Stimulated activated CD8-positive, alpha-beta memory T cell treated with anti-CD3 and anti-CD28 coated beads, Interleukin-7, amount 100 ng/mL, for 48 hours (primary cell): Measurements from ENCODE around the gene PPM1H.
"Not testable (repeated sequence)": the region's sequence is repeated elsewhere in the genome, so short reads cannot be mapped to it uniquely, and the experiment has no call there.

Experiments used
- DNase-seq, 2 donors: peaks; one replicate each; pipeline ENCODE4 v3.0.0-alpha.2; 2020; ENCODE audit warnings: low read depth in 1 of 2; ENCODE audit errors: extremely low read depth in 1 of 2

PPM1H gene

DNA sequence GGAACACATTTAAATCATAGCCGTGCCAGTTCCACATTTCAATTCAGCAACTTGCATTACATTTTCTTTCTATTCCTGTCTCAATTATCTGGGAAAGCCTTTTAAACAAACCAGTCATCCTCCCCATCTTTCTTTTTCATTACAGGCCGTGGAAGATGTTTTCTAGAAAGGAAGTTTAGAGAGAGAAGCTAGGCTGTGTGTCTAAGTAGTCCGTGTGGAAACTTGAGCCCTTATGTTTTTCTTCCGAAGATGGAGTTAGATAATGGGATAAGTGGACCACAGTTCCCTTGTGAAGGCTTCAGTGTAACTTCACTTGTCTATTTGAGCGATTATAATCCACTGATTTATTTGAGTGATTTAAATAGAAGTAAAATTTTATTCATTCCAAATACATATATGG is 12.4 kb upstream of the PPM1H start:
- DNase-seq, result no peak

DNA sequence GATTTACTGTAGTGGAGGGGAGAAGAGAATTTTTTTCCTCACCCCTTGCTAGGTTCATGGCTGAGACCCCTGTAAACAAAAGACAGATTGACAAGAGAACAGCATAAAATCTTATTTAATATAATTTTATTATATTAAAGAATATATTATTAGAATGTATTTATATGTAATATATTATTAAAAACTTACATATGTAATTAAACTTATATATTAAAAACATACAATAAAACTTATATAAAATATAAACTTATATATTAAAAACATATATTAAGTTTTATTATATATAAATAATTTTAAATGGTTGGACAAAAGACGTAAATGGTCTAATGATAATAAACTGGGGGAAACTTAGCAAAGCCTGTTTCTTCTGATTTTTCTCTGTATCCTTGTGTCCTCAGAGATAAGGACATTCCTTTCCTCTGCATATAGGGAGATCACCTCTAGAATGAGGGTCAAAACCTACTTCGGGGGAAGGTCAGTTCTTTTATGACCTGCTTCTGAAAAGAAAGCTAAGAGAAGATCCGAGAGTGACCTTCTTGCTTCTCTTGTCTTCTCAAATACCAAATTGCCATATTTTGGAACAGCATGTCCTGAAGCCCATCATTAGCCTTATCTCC is 8.9 kb upstream of the PPM1H start:
- DNase-seq, result no peak

DNA sequence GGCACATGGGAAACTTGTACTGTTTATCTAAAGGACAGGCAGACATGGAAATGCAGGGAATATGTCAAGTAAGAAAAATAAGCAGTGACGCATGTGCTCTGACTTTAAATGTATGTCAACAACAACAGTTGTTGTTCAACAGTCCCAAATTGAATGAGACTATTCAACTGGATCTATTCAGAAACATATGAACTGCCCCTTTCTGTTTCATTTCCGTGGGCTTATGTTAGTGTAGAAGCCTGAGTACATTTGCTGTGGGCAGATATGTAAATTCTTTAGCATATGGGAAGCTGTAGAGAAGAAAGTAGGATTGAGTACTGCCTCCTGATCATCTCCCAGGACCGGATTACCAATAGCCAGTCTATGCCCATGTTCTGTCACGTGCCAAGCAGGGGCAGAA is 7.4 kb upstream of the PPM1H start:
- DNase-seq, result not testable (repeated sequence)

DNA sequence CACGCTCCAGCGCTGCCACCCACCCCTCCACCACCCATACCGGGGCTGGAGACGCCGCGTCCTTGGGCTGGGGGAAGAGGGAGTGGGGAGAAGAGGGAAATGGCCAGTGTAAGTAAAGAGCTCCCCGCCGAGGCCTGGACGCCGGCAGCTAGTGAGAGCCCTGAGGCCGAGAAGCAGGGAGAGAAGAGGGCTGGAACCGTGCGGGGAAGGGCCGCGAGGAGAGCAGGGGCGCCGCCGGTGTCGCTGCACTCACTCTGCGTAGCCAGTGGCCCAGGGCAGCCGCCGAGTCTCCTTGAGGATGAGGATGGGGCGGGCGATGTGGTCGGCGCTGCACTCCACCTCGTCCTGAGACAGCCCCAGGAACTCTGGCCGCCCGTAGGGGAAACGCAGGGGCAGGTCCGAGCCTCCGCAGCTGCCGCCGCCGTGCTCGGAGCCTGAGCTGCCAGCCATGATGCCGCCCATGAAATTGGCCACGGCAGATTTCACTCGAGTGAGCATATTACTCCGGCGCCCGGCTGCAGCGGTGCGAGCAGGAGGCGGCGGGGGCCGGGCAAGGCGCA is 631 bp downstream of the PPM1H start:
- DNase-seq, result peak in 1 of 2 donors; percentile 0

DNA sequence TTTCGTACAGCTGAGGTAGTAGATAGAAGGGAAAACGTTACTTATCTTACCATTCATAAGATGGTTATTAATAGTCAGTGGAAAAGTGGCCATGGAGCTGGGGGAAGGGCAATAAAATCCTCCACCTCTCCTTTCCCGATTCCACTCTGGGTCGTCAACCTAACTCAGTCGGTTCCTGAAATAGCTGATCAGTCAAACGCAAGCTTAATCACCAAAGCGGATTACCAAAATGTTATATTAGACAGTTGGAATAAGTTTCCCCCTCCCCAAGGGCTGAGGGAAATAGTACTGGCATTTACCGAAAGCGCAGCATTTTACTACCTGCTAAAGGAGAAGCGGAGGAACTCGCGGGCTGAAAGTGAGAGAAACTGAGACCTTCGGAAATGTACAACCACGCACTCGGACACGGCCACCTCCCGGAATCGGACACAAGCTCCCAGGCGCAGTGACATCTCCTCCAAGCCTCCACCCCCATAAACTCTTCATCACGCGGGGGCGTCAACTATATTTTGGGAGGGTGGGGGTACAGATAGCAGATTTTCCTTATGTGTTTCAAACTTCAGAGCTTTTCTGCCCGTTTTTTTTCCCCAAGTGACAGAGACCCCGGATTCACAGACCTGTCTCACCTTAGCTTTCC is 1.2 kb downstream of the PPM1H start:
- DNase-seq, result no peak

DNA sequence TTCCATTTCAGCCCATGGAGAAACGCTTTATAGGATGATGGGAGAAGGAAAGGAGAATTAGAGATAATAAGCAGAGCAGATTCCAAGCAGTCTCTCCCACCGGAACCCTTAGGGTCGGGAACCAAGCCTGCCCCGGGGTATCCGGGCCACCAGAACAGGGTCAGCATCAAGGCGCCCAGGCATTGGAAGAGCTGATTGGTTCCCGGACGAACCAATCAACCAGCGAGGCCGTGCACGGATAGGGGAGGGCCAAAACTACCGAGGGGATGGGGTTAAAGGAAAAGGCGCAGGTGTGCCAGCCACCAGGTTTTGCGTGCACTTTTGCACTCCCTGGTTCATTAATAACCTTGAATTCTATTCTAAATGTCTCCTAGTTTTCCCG is 1.7 kb downstream of the PPM1H start:
- no peak for DNase-seq

DNA sequence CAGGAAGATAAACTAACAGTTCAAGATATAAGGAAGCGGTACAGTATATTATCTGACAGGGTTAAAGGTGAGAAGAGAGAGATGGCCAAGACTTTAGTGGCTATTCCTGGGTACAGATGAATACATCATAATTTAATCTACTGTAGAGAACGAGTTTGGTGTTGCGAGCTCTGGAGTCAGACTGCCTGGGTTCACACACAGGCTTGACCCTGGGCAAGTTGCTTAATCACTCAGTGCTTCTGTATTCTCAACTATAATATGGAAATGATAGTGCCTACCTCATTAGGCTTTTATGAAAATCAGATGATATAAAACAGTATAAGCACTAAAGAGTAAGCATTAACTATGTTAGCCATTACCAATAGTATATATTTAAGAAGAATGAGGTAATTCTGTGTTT is 3.5 kb downstream of the PPM1H start:
- DNase-seq, result no peak

DNA sequence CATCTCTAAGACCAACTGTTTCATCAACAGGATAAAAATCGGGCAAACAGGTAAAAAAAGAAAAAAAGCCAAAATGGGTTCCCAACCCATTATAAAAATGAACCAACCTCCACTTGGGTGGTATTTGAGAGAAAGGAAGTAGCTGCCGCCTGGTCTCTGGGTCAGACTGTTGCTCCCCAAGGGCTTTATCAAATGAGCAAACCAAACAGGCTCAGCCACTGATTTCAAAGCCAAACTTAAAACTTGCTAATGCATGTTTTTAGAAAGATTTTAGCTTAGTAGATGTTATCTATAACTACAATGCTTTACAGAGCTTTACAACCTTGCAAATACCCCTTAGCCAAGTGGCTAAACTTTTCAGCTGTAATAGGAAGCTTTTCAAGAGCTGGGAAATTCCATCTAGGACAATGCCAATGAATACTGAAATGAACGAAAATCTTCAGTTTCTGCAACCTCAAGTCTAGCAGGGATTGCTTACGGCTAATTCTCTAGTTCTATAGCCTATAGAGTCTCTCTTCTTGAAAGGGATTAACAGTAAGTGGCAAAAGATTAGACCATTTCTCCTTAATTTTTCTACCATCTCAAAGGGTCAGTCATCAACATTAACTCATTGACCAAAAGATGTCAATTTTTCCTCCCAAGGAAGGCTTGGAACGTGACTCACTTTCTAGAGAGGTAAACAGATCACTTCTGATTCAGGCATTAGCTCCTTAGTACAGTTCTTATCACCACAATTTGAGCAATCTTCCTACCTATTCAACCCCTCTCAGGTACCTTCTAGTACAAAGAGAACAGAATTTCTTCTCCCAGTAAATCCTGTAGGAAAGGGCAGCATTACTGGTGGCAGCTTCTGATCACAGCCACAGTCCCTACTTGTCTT is 4.2 kb downstream of the PPM1H start:
- DNase-seq, result no peak

DNA sequence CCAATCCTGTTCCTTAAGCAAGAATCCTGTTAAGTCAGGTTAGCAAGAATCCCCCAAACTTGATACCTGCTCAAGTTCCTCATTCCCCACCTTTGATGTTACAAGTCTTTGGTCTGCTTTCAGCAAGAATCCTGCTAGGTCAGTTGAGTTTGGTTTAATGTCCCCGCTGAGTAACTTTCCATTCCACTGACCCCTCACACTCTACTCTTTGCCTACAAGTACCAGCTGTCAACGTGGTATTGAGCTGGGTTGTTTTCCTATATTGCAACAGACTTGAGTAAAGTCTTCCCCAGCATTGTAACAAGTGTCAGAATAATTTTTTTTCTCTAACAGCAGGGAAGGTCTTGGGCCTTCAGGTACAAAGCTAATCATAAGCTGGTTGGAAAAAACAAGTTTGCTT is 6.3 kb downstream of the PPM1H start:
- DNase-seq, result no peak

DNA sequence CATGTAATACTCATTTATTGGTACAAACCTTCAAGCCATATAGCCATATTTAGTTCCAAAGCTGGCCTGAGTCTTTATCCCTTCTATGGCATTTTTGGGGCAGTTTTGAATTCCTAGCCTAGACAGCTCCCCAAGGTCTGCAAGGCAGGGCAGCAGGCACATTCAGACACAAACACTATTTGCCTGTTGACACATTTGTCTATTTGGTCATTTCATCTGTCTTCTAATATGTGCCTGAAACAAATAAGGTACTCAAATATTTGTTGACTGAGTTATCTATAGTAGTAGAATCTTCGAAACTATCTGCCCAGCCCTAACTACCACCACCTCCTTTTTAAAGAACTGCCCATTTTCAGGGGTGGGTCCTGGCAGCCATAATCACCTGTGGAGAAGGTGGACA is 9.3 kb downstream of the PPM1H start:
- no peak for DNase-seq

DNA sequence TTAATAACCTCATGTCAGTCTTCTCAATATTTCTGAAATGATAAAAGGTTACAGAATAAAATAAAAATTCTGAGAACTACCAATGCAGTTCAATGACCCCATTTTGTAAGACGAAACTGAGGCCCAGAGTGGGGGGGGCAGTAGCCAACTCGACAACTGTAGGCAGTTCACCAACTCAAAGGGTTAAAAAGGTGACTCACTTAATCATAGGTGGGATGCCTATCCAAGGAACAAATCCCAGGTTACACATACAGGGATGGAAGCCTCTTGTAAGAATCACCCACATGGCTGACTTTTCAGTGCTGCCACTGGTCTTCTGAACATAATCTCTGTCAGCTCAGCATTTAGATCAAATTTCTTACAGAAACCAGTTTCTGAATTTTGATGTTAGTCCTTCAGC is 10.9 kb downstream of the PPM1H start:
- no peak for DNase-seq

DNA sequence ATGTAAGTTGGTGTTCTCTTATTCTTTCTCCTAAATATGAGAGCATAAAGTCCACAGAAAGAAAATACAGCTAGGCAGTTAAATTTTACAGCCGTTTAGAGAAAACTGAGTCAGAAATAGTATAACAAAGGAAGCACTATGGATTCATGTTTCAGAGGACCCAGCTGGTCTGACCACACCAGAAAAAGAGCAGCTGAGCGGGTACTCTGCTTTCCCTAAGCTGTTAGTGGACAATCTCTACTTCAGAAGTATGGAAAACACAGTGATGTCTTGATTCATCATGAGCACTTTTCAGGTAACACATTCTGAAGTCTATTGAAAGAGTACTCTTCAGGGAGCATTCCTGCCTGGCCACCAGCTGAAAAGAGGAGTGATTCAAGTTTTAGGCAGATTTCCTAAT is 12.4 kb downstream of the PPM1H start:
- no peak for DNase-seq

DNA sequence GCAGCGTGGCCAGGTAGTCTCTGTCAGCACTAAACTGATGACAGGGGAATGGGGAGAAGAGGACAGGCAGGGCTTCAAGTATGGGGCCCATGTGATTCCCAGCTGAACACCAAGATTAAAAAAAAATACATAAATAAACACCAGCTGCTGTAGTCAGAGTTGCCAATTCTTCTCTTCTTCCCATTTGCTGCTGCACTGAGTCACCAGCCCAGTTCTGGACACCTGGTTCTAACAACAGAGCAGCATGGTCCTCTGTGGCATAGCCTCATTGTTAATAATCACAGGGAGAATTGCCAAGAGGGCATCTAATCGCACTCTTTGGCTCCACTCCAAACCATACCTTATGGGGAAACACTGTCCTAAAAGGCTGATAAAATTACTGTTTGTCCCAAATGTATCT is 15.1 kb downstream of the PPM1H start:
- DNase-seq, result no peak

DNA sequence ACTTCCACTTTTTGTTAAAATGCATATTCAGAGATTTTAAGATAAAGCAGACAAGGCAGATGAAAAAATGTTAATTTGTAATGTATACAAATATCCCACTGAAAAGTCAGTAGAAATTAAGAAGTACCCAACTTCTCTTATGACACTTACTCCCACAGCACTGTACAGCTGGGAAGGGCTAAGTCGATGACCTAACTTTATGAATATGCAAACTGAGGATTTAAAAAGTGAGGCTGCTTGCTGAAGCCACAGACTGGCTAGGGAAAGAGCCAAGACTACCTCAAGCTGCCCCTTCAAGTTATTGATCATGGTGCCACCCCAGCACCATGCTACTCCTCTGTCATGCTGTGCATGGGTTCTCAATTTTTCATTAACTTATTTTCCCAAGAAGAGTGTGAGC is 17.0 kb downstream of the PPM1H start:
- DNase-seq, result no peak

DNA sequence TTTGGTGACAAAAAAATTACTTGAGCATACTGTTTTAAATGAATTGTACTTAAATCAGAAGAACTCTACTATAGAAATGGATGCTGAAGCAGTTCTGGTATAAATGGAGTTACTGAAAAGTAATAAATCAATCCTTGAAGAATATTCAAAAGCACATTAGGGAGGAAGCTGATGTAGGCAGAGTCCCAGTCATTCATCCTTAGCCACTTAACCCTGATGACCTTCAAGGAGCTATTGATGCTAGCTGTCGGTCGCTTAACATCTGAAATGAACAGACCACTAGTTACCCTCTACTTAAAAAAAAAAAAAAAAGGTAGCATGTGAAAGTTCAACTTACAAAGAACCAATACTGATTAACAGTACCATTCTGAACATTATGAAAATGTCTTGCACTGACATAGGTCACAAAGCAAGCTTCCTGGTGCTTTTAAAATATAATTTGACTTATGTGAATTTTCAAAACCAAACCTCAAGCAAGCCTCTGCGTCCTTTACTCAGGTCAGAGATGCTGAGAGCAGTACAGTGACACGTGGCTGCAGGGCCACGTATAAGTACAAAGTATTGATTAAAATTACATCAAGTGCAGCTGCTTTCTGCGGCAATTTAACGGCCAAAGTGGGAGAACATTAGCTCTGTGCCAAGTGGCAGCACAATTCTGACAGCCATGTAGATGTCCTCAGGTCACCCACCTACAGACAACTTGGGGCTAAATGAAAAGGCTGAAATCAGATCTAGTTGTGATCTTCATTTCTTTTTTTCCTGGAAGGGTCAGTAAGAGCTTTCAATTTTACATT is 18.1 kb downstream of the PPM1H start:
- DNase-seq, result no peak

DNA sequence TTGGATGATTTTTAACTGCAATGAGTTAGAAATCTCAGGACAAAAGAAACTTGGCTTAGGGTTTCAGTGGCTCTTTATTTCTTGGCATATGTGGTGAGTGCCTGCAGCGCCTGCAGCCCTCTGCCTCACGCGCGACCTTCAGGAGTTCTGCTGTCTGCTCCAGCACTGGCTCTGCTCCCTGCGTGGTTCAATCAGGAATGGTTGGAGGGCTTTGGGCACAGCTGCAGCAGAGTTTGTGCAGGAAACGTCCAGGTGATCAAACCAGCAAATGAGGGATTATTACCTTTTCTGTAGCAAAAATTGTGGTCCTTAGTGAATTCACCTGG is 19.8 kb downstream of the PPM1H start:
- DNase-seq, result no peak

DNA sequence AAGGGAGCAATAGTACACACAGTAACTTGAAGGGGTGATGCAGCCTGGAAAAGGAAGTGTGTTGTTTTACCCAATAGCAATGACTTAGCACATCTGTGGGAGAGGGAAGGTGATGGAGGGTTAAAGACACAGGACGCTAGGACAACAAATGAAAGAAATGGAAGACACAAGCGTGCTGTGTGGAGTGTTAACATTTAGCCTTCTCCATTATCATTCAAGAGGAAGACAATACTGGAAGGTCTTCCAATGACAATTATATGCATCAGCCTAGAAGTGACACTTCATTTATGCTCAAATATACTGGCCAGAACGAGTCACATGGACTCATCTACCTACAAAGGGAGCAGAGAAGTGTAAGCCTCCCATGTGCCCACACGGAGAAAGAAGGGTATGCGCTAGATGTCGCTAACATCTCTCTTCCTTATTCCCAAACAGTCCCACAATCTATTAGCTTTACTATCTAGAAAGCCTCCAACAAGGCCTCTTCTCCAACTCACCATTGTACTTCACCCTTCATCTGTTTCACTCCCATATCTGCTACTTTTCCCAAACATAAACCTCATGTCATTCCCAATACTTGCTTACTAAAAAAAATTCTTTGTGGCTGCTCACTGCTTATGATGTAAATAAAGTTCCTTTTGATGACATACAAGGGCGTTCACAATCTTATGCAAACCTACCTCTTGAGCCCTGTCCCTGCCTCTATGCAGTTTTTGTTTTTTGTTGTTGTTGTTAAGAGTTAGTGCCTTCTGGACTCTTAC is 20.3 kb downstream of the PPM1H start:
- no peak for DNase-seq

DNA sequence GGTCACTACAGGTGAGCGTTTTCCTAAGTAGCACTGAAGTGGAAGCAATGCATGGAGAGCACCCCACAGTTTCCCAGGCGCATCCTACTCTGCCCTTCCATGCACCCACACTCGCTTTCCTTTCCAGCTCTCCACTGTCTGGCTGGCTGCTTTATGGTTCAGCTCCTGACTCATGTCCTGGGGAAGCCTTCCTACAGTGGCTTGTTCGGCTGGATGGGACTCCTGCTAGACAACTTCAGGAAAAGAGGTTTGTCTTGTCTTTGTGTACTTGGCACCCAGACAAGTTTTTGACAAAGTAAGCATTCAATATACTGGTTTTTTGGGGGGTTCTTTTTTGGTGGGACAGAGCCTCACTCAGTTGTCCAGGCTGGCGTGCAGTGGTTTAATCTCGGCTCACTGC is 21.6 kb downstream of the PPM1H start:
- no peak for DNase-seq

DNA sequence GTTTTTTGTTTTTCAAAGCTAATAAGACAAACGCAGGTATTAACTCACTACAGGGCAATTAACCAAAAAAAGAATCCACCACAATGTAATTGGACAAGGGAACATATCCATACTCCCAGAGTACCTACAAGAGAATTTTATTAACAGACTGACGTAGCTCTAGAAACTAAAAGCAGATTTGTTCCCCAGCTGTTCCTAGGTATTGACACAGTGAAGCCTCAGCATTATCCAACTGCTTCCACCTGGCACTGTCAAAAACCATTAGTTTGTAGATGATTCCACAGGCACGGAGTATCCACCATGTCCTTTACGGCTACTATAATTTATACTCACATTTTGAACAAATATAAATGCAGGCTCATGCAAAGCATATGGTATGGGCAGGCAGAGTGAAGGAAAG is 22.3 kb downstream of the PPM1H start:
- no peak for DNase-seq

DNA sequence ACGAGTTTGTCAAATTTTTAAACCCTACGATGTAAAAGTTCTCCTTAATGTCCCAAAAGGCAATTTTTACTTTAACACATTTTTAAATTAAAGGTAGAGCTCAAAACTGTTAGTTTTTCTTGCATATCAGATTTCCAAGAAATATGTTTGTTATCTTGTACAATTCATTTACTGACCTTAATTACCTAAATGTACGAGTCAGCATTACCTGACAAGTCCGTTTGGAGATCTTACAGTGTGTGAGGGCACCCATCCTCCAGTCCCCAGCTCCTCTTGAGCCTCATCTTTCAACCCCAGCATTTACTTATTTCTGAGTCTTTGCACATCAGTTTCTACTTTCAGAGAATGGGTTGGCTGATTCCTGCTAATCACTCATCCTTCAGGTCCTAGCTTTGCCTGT is 23.7 kb downstream of the PPM1H start:
- DNase-seq, result no peak
